ENCODE results near the gene PDLIM4.

The PDLIM4 gene

DNA sequence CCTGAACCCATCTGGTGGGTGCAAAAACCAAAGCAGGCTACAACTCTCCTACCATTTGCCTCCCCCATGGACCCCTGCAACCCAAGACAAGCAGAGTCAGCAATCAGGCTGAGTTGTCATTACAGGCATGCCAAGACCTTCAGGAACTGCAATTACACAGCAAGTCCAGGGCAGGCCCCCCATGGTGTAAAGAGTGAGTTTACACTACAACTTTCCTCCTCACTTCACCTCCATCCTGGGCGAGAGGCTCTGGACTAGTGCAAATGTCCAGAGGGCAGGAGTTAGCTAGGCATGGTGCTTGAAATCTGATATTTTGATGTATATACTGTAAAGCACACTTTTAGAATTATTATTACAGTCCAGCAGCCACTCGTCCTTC is 22.8 kb upstream of the PDLIM4 start:
- Histone ChIP-seq H3K4me2 (ENCODE audit: low read length) (no peak overlapping the region), H3K9me3 (ENCODE audit: control insufficient read depth, insufficient read depth, low read length) (no peaks in the 10 kb centered on the region), H3K9me2 (replicated peaks; ENCODE audit: control insufficient read depth, low read length) (no peaks in the 10 kb centered on the region), H3K4me3 (ENCODE audit: low read length) (no peak overlapping the region), H3K27ac (ENCODE audit: low read depth, low read length) (no peak overlapping the region), H3K27me3 (ENCODE audit: control insufficient read depth, low read length) (peaks cover 3% of the 10 kb centered on the region; the same call in 1 of the 2 replicates), H3K79me2 (ENCODE audit: control insufficient read depth, low read length) (no peaks in the 10 kb centered on the region), H3F3A (ENCODE audit: control insufficient read depth, insufficient read depth) (no peaks in the 10 kb centered on the region), H4K20me1 (ENCODE audit: control insufficient read depth, insufficient read depth, low read depth, low read length) (no peaks in the 10 kb centered on the region), H3K4me1 (ENCODE audit: control insufficient read depth, low read length) (0 out of 2 replicates have a peak, but pooled peaks cover 3% of the 10 kb centered on the region), H3K36me3 (ENCODE audit: control insufficient read depth, low read length) (no peaks in the 10 kb centered on the region)
- TF ChIP-seq EZH2phosphoT487 (IDR thresholded peaks at IDR 0.05; ENCODE audit: borderline replicate concordance, low read length), result no peak
- TF ChIP-seq, protein P1, sequence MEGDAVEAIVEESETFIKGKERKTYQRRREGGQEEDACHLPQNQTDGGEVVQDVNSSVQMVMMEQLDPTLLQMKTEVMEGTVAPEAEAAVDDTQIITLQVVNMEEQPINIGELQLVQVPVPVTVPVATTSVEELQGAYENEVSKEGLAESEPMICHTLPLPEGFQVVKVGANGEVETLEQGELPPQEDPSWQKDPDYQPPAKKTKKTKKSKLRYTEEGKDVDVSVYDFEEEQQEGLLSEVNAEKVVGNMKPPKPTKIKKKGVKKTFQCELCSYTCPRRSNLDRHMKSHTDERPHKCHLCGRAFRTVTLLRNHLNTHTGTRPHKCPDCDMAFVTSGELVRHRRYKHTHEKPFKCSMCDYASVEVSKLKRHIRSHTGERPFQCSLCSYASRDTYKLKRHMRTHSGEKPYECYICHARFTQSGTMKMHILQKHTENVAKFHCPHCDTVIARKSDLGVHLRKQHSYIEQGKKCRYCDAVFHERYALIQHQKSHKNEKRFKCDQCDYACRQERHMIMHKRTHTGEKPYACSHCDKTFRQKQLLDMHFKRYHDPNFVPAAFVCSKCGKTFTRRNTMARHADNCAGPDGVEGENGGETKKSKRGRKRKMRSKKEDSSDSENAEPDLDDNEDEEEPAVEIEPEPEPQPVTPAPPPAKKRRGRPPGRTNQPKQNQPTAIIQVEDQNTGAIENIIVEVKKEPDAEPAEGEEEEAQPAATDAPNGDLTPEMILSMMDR (IDR thresholded peaks at IDR 0.05; ENCODE audit: low read depth, low read length, poor library complexity, severe bottlenecking), result no peak

DNA sequence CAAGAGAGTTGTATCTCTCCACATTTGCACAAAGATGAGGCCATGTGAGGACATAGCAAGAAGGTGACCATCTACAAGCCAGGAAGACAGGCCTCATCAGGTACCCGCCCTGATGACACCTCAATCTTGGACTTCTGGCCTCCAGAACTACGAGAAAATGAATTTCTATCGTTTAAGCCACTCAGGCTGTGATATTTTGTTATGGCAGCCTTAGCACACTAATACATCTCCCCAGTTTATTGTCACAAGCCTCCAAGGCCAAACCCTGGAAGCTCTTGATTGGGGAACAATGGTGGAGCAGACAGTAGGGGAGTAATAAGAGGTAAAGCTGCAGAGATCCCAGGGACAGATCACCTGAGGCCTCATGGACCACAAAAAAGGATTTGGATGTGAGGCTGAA is 22.2 kb upstream of the PDLIM4 start:
- no peaks in the 10 kb centered on the region for H3K9me3 ChIP-seq (ENCODE audit: control insufficient read depth, insufficient read depth, low read length)
- 0 out of 2 replicates have a peak, but pooled peaks cover 3% of the 10 kb centered on the region for H3K4me1 ChIP-seq (ENCODE audit: control insufficient read depth, low read length)
- no peaks in the 10 kb centered on the region for H3K9me2 ChIP-seq (replicated peaks; ENCODE audit: control insufficient read depth, low read length)
- no peaks in the 10 kb centered on the region for H3K36me3 ChIP-seq (ENCODE audit: control insufficient read depth, low read length)
- H4K20me1 ChIP-seq (ENCODE audit: control insufficient read depth, insufficient read depth, low read depth, low read length), result no peaks in the 10 kb centered on the region
- 0 out of 2 replicates have a peak, but pooled peaks cover 3% of the 10 kb centered on the region for H3K27me3 ChIP-seq (ENCODE audit: control insufficient read depth, low read length)
- H3K4me2 ChIP-seq (ENCODE audit: low read length), result no peak overlapping the region
- no peaks in the 10 kb centered on the region for H3F3A ChIP-seq (ENCODE audit: control insufficient read depth, insufficient read depth)
- no peak for TF ChIP-seq EZH2phosphoT487 (IDR thresholded peaks at IDR 0.05; ENCODE audit: borderline replicate concordance, low read length)
- TF ChIP-seq, protein P1 (IDR thresholded peaks at IDR 0.05; ENCODE audit: low read depth, low read length, poor library complexity, severe bottlenecking), result no peak
- H3K4me3 ChIP-seq (ENCODE audit: low read length), result no peak overlapping the region
- H3K27ac ChIP-seq (ENCODE audit: low read depth, low read length), result no peak overlapping the region
- no peaks in the 10 kb centered on the region for H3K79me2 ChIP-seq (ENCODE audit: control insufficient read depth, low read length)

DNA sequence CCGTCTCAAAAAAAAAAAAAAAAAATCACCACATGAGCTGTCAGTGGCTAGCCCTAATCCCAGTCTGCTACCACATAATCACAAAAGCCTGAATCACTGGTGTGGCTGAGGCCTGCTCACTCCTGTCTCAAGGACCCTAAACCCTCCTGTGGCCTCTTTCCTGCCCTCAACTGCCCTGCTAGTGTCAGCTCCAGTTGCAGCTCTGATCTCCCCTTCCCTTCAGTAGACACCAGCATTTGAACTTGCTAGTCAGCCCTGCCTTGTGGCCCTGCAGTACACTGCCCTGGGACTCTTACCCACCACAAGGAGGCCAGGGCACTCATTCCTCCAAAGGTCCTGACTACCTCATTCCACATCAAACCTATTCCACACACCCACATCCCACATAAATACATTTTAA is 20.4 kb upstream of the PDLIM4 start:
- Histone ChIP-seq H3K36me3 (ENCODE audit: control insufficient read depth, low read length) (no peaks in the 10 kb centered on the region), H3K79me2 (ENCODE audit: control insufficient read depth, low read length) (no peaks in the 10 kb centered on the region), H3K27me3 (ENCODE audit: control insufficient read depth, low read length) (0 out of 2 replicates have a peak, but pooled peaks cover 3% of the 10 kb centered on the region), H3K9me3 (ENCODE audit: control insufficient read depth, insufficient read depth, low read length) (no peaks in the 10 kb centered on the region), H3K4me3 (ENCODE audit: low read length) (no peak overlapping the region), H3K9me2 (replicated peaks; ENCODE audit: control insufficient read depth, low read length) (no peaks in the 10 kb centered on the region), H3K4me1 (ENCODE audit: control insufficient read depth, low read length) (0 out of 2 replicates have a peak, but pooled peaks cover 3% of the 10 kb centered on the region), H3F3A (ENCODE audit: control insufficient read depth, insufficient read depth) (no peaks in the 10 kb centered on the region), H3K27ac (ENCODE audit: low read depth, low read length) (no peak overlapping the region), H3K4me2 (ENCODE audit: low read length) (no peak overlapping the region), H4K20me1 (ENCODE audit: control insufficient read depth, insufficient read depth, low read depth, low read length) (no peaks in the 10 kb centered on the region)
- TF ChIP-seq EZH2phosphoT487 (IDR thresholded peaks at IDR 0.05; ENCODE audit: borderline replicate concordance, low read length), result no peak

DNA sequence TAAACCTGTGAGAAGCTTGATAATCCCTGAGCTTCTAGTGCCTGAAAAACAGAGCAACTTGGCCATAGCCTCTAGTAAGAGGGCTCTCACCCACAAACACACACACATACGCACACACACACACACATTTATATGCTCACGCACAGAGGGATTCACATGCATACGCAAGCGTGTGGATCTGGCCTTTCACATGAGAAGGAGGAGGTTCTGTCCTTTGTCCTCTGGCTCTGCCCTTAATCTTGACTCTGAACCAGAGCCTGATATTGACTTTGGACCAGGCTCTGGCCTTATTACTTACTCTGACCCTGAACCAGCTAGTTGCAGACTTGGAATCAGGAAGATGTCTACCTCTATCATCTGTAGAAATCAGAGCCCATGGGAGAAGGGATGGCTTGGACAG is 19.8 kb upstream of the PDLIM4 start:
- Histone ChIP-seq H3K9me3 (ENCODE audit: control insufficient read depth, insufficient read depth, low read length) (no peaks in the 10 kb centered on the region), H3K79me2 (ENCODE audit: control insufficient read depth, low read length) (no peaks in the 10 kb centered on the region), H3K4me1 (ENCODE audit: control insufficient read depth, low read length) (0 out of 2 replicates have a peak, but pooled peaks cover 3% of the 10 kb centered on the region), H4K20me1 (ENCODE audit: control insufficient read depth, insufficient read depth, low read depth, low read length) (no peaks in the 10 kb centered on the region), H3K4me3 (ENCODE audit: low read length) (no peak overlapping the region), H3K9me2 (replicated peaks; ENCODE audit: control insufficient read depth, low read length) (no peaks in the 10 kb centered on the region), H3K4me2 (ENCODE audit: low read length) (no peak overlapping the region), H3K27me3 (ENCODE audit: control insufficient read depth, low read length) (no peaks in the 10 kb centered on the region), H3K36me3 (ENCODE audit: control insufficient read depth, low read length) (no peaks in the 10 kb centered on the region), H3K27ac (ENCODE audit: low read depth, low read length) (no peak overlapping the region), H3F3A (ENCODE audit: control insufficient read depth, insufficient read depth) (no peaks in the 10 kb centered on the region)
- TF ChIP-seq, protein P1 (IDR thresholded peaks at IDR 0.05; ENCODE audit: low read depth, low read length, poor library complexity, severe bottlenecking), result no peak
- TF ChIP-seq EZH2phosphoT487 (IDR thresholded peaks at IDR 0.05; ENCODE audit: borderline replicate concordance, low read length), result no peak
